ENCODE results near the gene S100P.
A peak's percentile ranks its signal among the peaks of the same experiment; 100 is the strongest.
"Not testable (repeated sequence)": the region's sequence is repeated elsewhere in the genome, so short reads cannot be mapped to it uniquely, and the experiment has no call there.

S100P gene

GRCh38 chr4:6724421-6725111 is 30.9 kb downstream of the S100P start:
- DNase-seq (ENCODE audit: low read depth) = no peak

DNA sequence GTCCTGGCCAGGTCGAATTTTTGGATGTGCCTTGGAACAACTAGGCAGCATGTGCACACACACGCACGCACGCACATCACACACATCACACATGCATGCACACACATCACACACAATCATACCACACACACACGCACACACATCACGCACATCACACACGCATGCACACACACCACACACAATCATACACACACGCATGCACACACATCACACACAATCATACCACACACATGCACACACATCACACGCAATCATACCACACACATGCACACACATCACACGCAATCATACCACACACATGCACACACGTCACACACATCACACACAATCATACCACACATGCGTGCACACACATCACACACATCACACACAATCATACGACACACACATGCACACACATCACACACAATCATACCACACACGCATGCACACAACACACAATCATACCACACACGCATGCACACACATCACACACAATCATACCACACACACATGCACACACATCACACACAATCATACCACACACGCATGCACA is 31.8 kb downstream of the S100P start:
- DNase-seq (ENCODE audit: low read depth) = not testable (repeated sequence)

GRCh38 chr4:6727081-6727942 is 33.6 kb downstream of the S100P start:
- DNase-seq (ENCODE audit: low read depth) = peak; percentile 75

DNA sequence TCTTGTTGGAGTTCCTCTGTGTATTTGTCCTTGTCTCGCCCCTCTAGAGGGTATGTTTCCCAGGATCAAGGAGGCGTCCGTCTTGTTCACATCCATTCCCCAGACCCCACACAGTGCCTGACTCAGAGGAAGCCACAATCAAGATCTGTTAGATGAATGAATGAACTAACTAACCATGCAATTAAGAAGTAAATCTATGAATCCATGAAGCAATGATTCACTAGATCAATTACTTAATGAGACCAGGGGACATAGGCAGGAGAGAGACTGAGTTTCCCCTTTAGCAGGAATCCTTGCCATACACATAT is 34.2 kb downstream of the S100P start:
- DNase-seq (ENCODE audit: low read depth) = peak; percentile 54

DNA sequence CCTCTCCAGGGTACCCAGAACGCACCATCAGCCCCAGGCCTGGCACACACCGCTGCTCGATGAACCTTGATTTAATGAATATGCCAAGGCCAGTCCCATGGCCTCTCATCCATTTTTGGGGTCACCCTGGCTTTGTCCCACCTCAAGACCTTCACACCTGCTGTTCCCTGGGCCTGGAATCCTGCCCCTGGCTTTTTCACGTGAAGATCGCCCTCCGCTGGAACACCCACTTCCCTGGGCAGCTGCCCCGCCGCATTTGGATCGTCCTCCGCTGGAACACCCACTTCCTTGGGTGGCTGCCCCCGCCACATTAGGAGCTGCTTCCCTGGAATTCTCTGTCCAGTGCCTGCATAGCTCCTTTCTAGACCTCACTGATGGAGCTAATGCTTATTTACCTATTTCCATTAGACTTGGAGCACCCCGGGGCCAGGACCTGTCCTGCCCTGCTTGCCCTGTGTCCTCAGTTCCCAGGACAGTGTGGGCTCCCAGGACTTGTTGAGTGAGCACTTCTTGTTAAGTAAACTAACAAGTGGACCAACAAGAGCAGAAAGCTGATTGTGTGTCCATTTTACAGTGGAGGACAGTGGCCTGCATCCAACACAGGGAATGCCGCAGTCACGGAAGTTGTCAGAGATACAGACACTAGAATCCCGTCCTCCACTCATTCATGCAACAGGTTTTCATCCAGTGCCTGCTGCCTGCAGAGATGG is 34.8 kb downstream of the S100P start:
- DNase-seq (ENCODE audit: low read depth) = no peak

DNA sequence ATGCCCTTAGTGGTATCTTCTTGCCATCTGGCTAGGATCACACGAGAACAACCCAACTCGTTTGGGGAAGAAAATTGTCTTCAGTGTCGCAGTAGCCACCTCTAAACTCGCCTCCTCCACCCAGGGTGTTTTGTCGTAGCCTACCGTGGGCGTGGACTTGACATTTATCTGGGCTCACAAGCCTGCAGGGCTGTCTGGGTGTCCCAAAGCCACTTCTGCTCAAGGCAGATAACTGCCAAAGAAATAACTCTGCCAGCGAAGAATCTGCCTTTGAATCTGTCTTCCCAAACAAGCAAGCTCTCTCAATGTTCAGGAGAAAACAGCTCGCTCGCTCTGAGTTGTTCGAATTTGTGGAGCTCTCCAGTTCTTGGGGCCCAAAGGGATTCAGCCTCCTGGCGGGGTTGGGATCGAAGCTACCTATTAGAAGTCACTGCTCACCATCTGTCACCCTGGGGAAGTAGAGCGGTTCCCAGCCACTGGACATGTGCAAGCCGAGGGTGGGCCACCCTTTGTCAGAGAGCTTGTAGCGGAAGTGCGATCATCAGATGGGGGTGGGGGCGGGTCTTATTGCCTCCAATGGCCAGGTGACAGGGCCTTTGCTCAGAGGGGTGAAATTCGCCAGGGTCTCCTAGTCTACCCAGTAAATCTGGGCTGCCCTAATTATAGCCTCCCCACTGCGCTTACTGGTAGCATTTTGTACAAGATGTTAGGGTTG is 37.1 kb downstream of the S100P start:
- DNase-seq (ENCODE audit: low read depth) = peak; percentile 86

DNA sequence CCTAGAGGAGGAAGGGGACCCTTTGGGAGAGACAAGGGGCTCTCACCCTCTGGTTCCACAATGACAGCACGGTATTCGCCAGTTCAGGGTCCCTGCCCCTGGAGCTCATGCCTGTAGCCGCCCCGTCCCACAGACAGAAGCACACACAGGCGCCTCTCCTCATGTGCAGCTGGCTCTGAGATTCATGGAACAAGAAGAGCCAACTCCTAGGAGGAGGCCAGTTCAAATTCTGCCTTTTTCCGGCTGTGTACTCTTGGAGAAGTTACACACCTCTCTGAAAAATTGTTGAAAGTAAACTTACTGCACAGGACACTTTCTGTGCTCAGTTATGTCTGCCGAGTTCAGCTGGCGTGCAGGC is 37.6 kb downstream of the S100P start:
- DNase-seq (ENCODE audit: low read depth) = no peak

- no peak for DNase-seq (ENCODE audit: low read depth)
Measured at GRCh38 chr4:6731780-6732179, 38.1 kb downstream of the S100P start.

GRCh38 chr4:6732441-6733357 is 39.0 kb downstream of the S100P start:
- peak; percentile 61 for DNase-seq (ENCODE audit: low read depth)

DNA sequence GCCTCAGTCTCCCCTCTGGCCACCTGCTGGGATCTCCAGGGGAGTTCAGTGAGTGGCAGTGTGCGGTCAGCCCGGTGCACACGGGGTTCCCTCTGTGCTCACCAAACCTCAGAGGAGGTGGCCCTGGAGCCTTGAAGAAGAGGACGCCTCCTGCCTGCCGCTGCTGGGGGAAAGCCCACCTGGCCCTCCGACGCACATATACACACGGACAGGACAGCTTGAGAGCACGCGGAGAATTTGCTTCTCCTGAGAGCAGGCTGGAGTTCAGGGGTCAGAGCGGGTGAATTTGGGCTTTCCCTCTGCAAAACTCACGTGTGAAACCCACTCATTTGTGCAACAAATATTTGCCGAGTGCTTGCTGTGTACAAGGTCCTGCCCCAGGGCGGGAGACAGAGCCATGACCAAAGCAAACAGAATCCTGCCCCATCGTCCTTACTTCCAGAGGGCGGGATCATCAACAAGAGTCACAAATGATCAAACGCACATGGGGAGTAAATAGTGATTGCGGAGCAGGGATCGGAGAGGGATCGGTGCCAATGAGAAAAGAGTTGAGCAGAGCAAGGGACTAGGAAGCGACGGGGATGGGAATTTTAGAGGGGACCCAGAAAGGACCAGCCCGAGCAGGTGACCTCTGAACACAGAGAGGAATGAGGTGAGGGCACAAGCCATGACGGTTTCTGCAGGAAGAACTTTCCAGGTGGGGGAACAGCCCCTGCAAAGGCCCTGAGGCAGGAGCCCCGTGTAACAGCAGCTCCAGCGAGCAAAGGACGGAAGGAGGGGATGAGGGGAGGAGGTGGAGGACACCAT is 39.9 kb downstream of the S100P start:
- DNase-seq (ENCODE audit: low read depth) = no peak

DNA sequence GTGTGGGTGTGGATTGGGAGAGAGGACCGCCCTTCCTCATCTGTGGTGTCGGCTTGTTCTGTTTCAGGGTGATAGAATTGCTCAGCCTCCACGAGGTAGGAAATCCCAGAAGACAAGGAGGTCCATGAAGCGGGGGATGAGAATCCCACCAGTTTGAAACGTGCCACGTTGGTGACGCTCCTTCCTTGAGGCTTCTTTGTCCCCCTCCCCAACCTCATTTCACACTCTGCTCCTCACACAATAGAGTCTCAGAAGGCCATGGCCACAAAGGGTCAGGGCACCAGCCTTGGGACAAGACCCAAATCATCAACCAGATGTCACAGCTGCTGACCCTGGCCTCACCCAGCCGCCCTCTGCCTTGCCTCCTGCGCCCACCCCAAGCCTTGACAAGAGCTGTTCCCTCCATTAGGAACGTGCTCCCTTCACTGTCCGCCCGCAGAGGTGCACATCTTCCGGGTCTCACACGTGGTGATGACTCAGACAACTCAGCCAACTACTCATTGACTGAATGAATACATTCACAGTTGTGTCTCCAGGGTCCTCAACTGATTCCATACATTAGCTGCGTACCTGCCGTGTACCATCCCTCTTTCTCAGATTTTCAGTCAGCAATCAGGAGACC is 40.6 kb downstream of the S100P start:
- peak; percentile 71 for DNase-seq (ENCODE audit: low read depth)

GRCh38 chr4:6739920-6740319 is 46.2 kb downstream of the S100P start:
- no peak for DNase-seq (ENCODE audit: low read depth)

- no peak for DNase-seq (ENCODE audit: low read depth)
Measured at GRCh38 chr4:6740347-6740746, 46.7 kb downstream of the S100P start.

- DNase-seq (ENCODE audit: low read depth) = no peak
Measured at GRCh38 chr4:6742507-6742906, 48.8 kb downstream of the S100P start.

- DNase-seq (ENCODE audit: low read depth) = no peak
Measured at GRCh38 chr4:6742989-6743388, 49.3 kb downstream of the S100P start.
